GM12878 (cell line): ENCODE results near the gene TROAP. TPM values are rescaled to one million over a fixed set of nuclear protein-coding genes. Genes with fewer than 3 reads are reported as not detected.

Experiments
- ATAC-seq: fragments of 200-7000 bp; cut with Tn5 transposase; 3 replicates; pipeline ENCODE4 v1.9.1; 2020; ENCODE audit warnings: mild to moderate bottlenecking, moderate library complexity
- BruUV-seq: library from RNA; stranded (reverse); fragments of 400-500 nt; replicated peaks from 2 replicates; lab custom pipeline; 2021; lab: Mats Ljungman, UMichigan
- CTCF ChIA-PET: fragments of 300-600 bp; sonication (Branson Sonifier 250); formaldehyde crosslinking; extraction: SDS; loops from one replicate; lab custom pipeline; 2021; ENCODE audit warnings: inconsistent platforms; lab: Yijun Ruan, JAX
- POLR2A ChIA-PET: fragments of 350-600 bp; formaldehyde crosslinking; extraction: SDS; loops from one replicate; lab custom pipeline; 2021; ENCODE audit warnings: inconsistent platforms; lab: Charles Lee
- RAD21 ChIA-PET: fragments of 300-600 bp; sonication (Branson Sonifier 250); formaldehyde crosslinking; loops from one replicate; lab custom pipeline; 2023; ENCODE audit warnings: antibody characterized with exemption; ENCODE audit not compliant: unreplicated experiment; lab: Charles Lee
- SMC1A ChIA-PET: fragments of 300-600 bp; sonication (Branson Sonifier 250); formaldehyde crosslinking; loops from one replicate; lab custom pipeline; 2023; ENCODE audit not compliant: unreplicated experiment, uncharacterized antibody; lab: Charles Lee
- DNase-seq: peaks from one replicate; pipeline ENCODE4 v3.0.0-alpha.2; 2011; ENCODE audit warnings: low read depth, low spot score
- FAIRE-seq: peaks from 3 replicates; lab custom pipeline; 2011; peaks lifted over from hg19 to GRCh38; lab: Jason Lieb, UNC
- H2AFZ ChIP-seq: 2 replicates; pipeline ENCODE4 v1.6.0; 2011; ENCODE audit warnings: low read depth, low read length, control low read depth; ENCODE audit not compliant: control insufficient read depth
- H3K27ac ChIP-seq: 2 replicates; pipeline ENCODE4 v1.5.1; 2011; ENCODE audit warnings: control low read depth; ENCODE audit not compliant: control insufficient read depth, insufficient read depth
- H3K27me3 ChIP-seq, 2 experiments: replicated peaks in 1 of 2; 2 replicates each; pipeline versions ENCODE4 v1.6.0 to v1.6.1; 2011; ENCODE audit warnings: low read length in 1 of 2; ENCODE audit not compliant: control insufficient read depth in 2 of 2, insufficient read depth in 2 of 2
- H3K36me3 ChIP-seq, 2 experiments: 2 replicates each; pipeline ENCODE4 v1.5.1; 2011; ENCODE audit warnings: low read length in 1 of 2; ENCODE audit not compliant: control insufficient read depth in 2 of 2, insufficient read depth in 2 of 2
- H3K4me1 ChIP-seq: 2 replicates; pipeline ENCODE4 v1.6.1; 2011; ENCODE audit warnings: mild to moderate bottlenecking, low read length, moderate library complexity, mixed read lengths; ENCODE audit not compliant: control insufficient read depth, insufficient read depth
- H3K4me2 ChIP-seq: 2 replicates; pipeline ENCODE4 v1.6.0; 2011; ENCODE audit warnings: control low read depth; ENCODE audit not compliant: control insufficient read depth, insufficient read depth
- H3K4me3 ChIP-seq: fragments of 200-600 bp; sonication (generic); 2 replicates; pipeline ENCODE4 v1.5.1; 2016
- H3K79me2 ChIP-seq: 2 replicates; pipeline ENCODE4 v1.6.0; 2011; ENCODE audit warnings: low read length; ENCODE audit not compliant: control insufficient read depth, insufficient read depth
- H3K9ac ChIP-seq: 2 replicates; pipeline ENCODE4 v1.8.0; 2011; ENCODE audit warnings: low read length, control low read depth, mixed read lengths; ENCODE audit not compliant: control insufficient read depth, insufficient read depth
- H3K9me3 ChIP-seq: replicated peaks from 3 replicates; pipeline ENCODE4 v1.5.1; 2011; ENCODE audit warnings: mild to moderate bottlenecking, low read length; ENCODE audit not compliant: control insufficient read depth, insufficient read depth
- H4K20me1 ChIP-seq: 2 replicates; pipeline ENCODE4 v1.6.0; 2011; ENCODE audit not compliant: control insufficient read depth, insufficient read depth
- BCL11A ChIP-seq: IDR thresholded peaks from 2 replicates; pipeline ENCODE4 v1.6.1; 2011; ENCODE audit warnings: low read depth, low read length
- BMI1 ChIP-seq: fragments of 450-650 bp; IDR thresholded peaks from 2 replicates; pipeline ENCODE4 v1.6.1; 2016; ENCODE audit warnings: mild to moderate bottlenecking, moderate library complexity, borderline replicate concordance
- CHD2 ChIP-seq: IDR thresholded peaks from 2 replicates; pipeline ENCODE4 v1.6.1; 2011; ENCODE audit warnings: low read depth, low read length, improper control_type of control experiment, borderline replicate concordance
- EGR1 ChIP-seq, 2 experiments: IDR thresholded peaks; 1 replicate in 1 of 2; 2 replicates in 1 of 2; pipeline ENCODE4 v1.6.1; 2011 to 2012; ENCODE audit warnings: low read depth in 2 of 2, low read length in 2 of 2, borderline replicate concordance in 1 of 2, mild to moderate bottlenecking in 1 of 2, moderate library complexity in 1 of 2
- IRF4 ChIP-seq: IDR thresholded peaks from 2 replicates; pipeline ENCODE4 v1.6.1; 2011; ENCODE audit warnings: low read depth, low read length
- KDM1A ChIP-seq: fragments of 200-600 bp; sonication (generic); IDR thresholded peaks from 2 replicates; pipeline ENCODE4 v1.6.1; 2016; ENCODE audit warnings: borderline replicate concordance
- MXI1 ChIP-seq: fragments of 150-350 bp; IDR thresholded peaks from 2 replicates; pipeline ENCODE4 v1.6.1; 2011; ENCODE audit warnings: low read depth, mild to moderate bottlenecking, inconsistent platforms, low read length, improper control_type of control experiment
- MYB ChIP-seq: fragments of 150-350 bp; IDR thresholded peaks from 2 replicates; pipeline ENCODE4 v1.6.1; 2014; ENCODE audit warnings: mild to moderate bottlenecking, low read depth, low read length, borderline replicate concordance
- MYC ChIP-seq: IDR thresholded peaks from 2 replicates; pipeline ENCODE4 v1.6.1; 2011; ENCODE audit warnings: mild to moderate bottlenecking, low read length, moderate library complexity, inconsistent platforms; ENCODE audit not compliant: insufficient read depth, insufficient replicate concordance, insufficient read length, severe bottlenecking
- NR2C2 ChIP-seq: IDR thresholded peaks from 2 replicates; pipeline ENCODE4 v1.6.1; 2011; ENCODE audit warnings: borderline replicate concordance, low read depth; ENCODE audit not compliant: control insufficient read depth, insufficient read length
- NRF1 ChIP-seq: conservative IDR thresholded peaks from 2 replicates; pipeline ENCODE4 v1.6.1; 2011; ENCODE audit warnings: mild to moderate bottlenecking, low read depth, low read length, improper control_type of control experiment
- POU2F2 ChIP-seq: IDR thresholded peaks from 3 replicates; pipeline ENCODE4 v1.6.1; 2011; ENCODE audit warnings: low read depth, mild to moderate bottlenecking, low read length, borderline replicate concordance
- SMC3 ChIP-seq: IDR thresholded peaks from 2 replicates; pipeline ENCODE4 v1.6.1; 2011; ENCODE audit warnings: low read length, improper control_type of control experiment, borderline replicate concordance
- STAT3 ChIP-seq: IDR thresholded peaks from 2 replicates; pipeline ENCODE4 v1.6.1; 2011; ENCODE audit warnings: low read depth, low read length, improper control_type of control experiment
- TAF1 ChIP-seq: IDR thresholded peaks from 2 replicates; pipeline ENCODE4 v1.6.1; 2011; ENCODE audit warnings: mild to moderate bottlenecking, low read depth, low read length, borderline replicate concordance
- TBL1XR1 ChIP-seq: IDR thresholded peaks from 2 replicates; pipeline ENCODE4 v1.6.1; 2012; ENCODE audit warnings: low read depth, low read length, improper control_type of control experiment
- ZBTB4 ChIP-seq: fragments of 450-650 bp; formaldehyde crosslinking; IDR thresholded peaks from 2 replicates; pipeline ENCODE4 v1.4.0; 2022; ENCODE audit warnings: mild to moderate bottlenecking, moderate library complexity
- ZNF687 ChIP-seq: fragments of 450-650 bp; IDR thresholded peaks from 2 replicates; pipeline ENCODE4 v1.6.1; 2017; ENCODE audit warnings: mild to moderate bottlenecking, moderate library complexity
- whole genome bisulfite sequencing: methylation state at CpG from one replicate; pipeline ENCODE4 v1.1.6; 2016; ENCODE audit warnings: low lambda C conversion rate; ENCODE audit not compliant: insufficient replicate concordance, insufficient coverage; ENCODE audit errors: missing lambda C conversion rate; 5-methylcytosine and 5-hydroxymethylcytosine counted together
- in situ Hi-C: fragments of 300-500 bp; cut with MboI; formaldehyde crosslinking; loops from 9 replicates; pipeline ENCODE4 v1.14.3; 2018; ENCODE audit warnings: mixed read lengths
- intact Hi-C: fragments of 100-400 bp; cut with micrococcal nuclease; formaldehyde crosslinking; loops from one replicate; pipeline ENCODE4 v1.14.2; 2022; ENCODE audit not compliant: unreplicated experiment
- polyA plus RNA-seq, 11 experiments: library from polyadenylated mRNA; depleted of rRNA in 4 of 11; unstranded in 6 of 11; stranded (reverse) in 5 of 11; fragments of >200 nt; fragmentation: Nextera tagmentation in 4 of 11; fragmentation: Illumina TruSeq in 1 of 11; extraction: Ambion mirVana in 4 of 11; extraction: Trizol in 1 of 11; gene quantifications; 1 replicate in 1 of 11; 2 replicates in 10 of 11; pipeline versions ENCODE4 v1.2.1 to v1.2.3, GENCODE V29; 2011 to 2016; ENCODE audit warnings: inconsistent platforms in 2 of 11, missing spikeins in 2 of 11, low read depth in 1 of 11
- total RNA-seq, 4 experiments: library from RNA; depleted of rRNA in 3 of 4; stranded (reverse); fragments of >200 nt in 3 of 4; fragmentation: Illumina TruSeq in 1 of 4; extraction: Trizol in 1 of 4; gene quantifications; 2 replicates each; pipeline versions ENCODE4 v1.2.1 to v1.2.3, GENCODE V29; 2013 to 2021

TROAP gene
- total and polyA plus RNA-seq, 10 of the 15 experiments (the other 5 are each of a cell fraction or from before 2014, with no cell fraction given): 26.8 to 93.7 (median 52.6) TPM

GRCh38 chr12:49349266-49349665 lies 26.2 kb downstream of the TROAP start:
- no peak for FAIRE-seq
- ChIA-PET POLR2A (interaction anchor here (0.6 to 2.8 kb wide), 3 partner anchors 10 to 26 kb away, joined by 3 to 6 read pairs (median 3); partner anchors contain the start of gene TROAP), RAD21 (interaction anchor here (0.9 to 4.5 kb wide), 5 partner anchors 9 to 168 kb away, joined by 3 to 54 read pairs (median 4); no protein-coding TSS in a partner anchor), CTCF (interaction anchor here (0.8 to 9.5 kb wide), 11 partner anchors 9 to 232 kb away, joined by 3 to 231 read pairs (median 7); partner anchors contain the start of genes KCNH3, PRPH and TROAP), SMC1A (interaction anchor here (0.6 to 25.7 kb wide), 5 partner anchors 9 to 269 kb away, joined by 3 to 740 read pairs (median 9); no protein-coding TSS in a partner anchor)
- peaks cover 21% of the 10 kb centered on the region for H3K4me1 ChIP-seq
- H3K79me2 ChIP-seq: no peaks in the 10 kb centered on the region
- DNase-seq: no peak
- H3K36me3 ChIP-seq: no peaks in the 10 kb centered on the region
- no peaks in the 10 kb centered on the region; the same call in 1 of the 2 replicates for H4K20me1 ChIP-seq
- BruUV-seq: no TSS peak
- no peak overlapping the region for H3K27ac ChIP-seq
- H3K4me2 ChIP-seq: no peak overlapping the region
- H3K9ac ChIP-seq: no peak overlapping the region
- no peak for ATAC-seq
- no peak overlapping the region for H2AFZ ChIP-seq
- intact Hi-C loops (no loop called here), in situ Hi-C loops (no loop called here)
- WGBS: 58% methylated on average over 11 of the region's 11 CpGs
- H3K9me3 ChIP-seq: no peaks in the 10 kb centered on the region
- no peak overlapping the region for H3K4me3 ChIP-seq
- H3K27me3 ChIP-seq: peaks cover 8 to 20% of the 10 kb centered on the region in 2 experiments
- TF ChIP-seq NR2C2 (no peak), NRF1 (no peak), STAT3 (no peak), MYB (no peak), ZNF687 (no peak), TBL1XR1 (no peak), EGR1 (IDR thresholded peaks at IDR 0.05; ENCODE audit: borderline replicate concordance in 1 of 2, low read depth in 2 of 2, low read length in 2 of 2) (no peak), CHD2 (no peak), POU2F2 (no peak), BMI1 (no peak), IRF4 (no peak), ZBTB4 (no peak), BCL11A (no peak), MXI1 (no peak), TAF1 (no peak), KDM1A (no peak), SMC3 (no peak), MYC (no peak)
